GM12878 (cell line): ENCODE data around the gene SCAND1. TPM values are rescaled to one million over a fixed set of nuclear protein-coding genes. Genes with fewer than 3 reads are reported as not detected.

ENCODE experiments used
- ATAC-seq: fragments of 200-7000 bp; cut with Tn5 transposase; 3 replicates; pipeline ENCODE4 v1.9.1; 2020; ENCODE audit warnings: mild to moderate bottlenecking, moderate library complexity
- Bru-seq: library from RNA; stranded (reverse); fragments of 400-500 nt; gene quantifications from one replicate; lab custom pipeline; 2021; lab: Mats Ljungman, UMichigan
- BruChase-seq, 2 experiments: library from RNA; stranded (reverse); fragments of 400-500 nt; gene quantifications; one replicate each; lab custom pipeline; 2021; lab: Mats Ljungman, UMichigan
- BruUV-seq: library from RNA; stranded (reverse); fragments of 400-500 nt; replicated peaks from 2 replicates; lab custom pipeline; 2021; lab: Mats Ljungman, UMichigan
- CTCF ChIA-PET: fragments of 300-600 bp; sonication (Branson Sonifier 250); formaldehyde crosslinking; extraction: SDS; loops from one replicate; lab custom pipeline; 2021; ENCODE audit warnings: inconsistent platforms; lab: Yijun Ruan, JAX
- POLR2A ChIA-PET: fragments of 350-600 bp; formaldehyde crosslinking; extraction: SDS; loops from one replicate; lab custom pipeline; 2021; ENCODE audit warnings: inconsistent platforms; lab: Charles Lee
- RAD21 ChIA-PET: fragments of 300-600 bp; sonication (Branson Sonifier 250); formaldehyde crosslinking; loops from one replicate; lab custom pipeline; 2023; ENCODE audit warnings: antibody characterized with exemption; ENCODE audit not compliant: unreplicated experiment; lab: Charles Lee
- SMC1A ChIA-PET: fragments of 300-600 bp; sonication (Branson Sonifier 250); formaldehyde crosslinking; loops from one replicate; lab custom pipeline; 2023; ENCODE audit not compliant: unreplicated experiment, uncharacterized antibody; lab: Charles Lee
- DNase-seq: peaks from one replicate; pipeline ENCODE4 v3.0.0-alpha.2; 2011; ENCODE audit warnings: low read depth, low spot score
- FAIRE-seq: peaks from 3 replicates; lab custom pipeline; 2011; peaks lifted over from hg19 to GRCh38; lab: Jason Lieb, UNC
- H2AFZ ChIP-seq: 2 replicates; pipeline ENCODE4 v1.6.0; 2011; ENCODE audit warnings: low read depth, low read length, control low read depth; ENCODE audit not compliant: control insufficient read depth
- H3K27ac ChIP-seq: 2 replicates; pipeline ENCODE4 v1.5.1; 2011; ENCODE audit warnings: control low read depth; ENCODE audit not compliant: control insufficient read depth, insufficient read depth
- H3K27me3 ChIP-seq, 2 experiments: replicated peaks in 1 of 2; 2 replicates each; pipeline versions ENCODE4 v1.6.0 to v1.6.1; 2011; ENCODE audit warnings: low read length in 1 of 2; ENCODE audit not compliant: control insufficient read depth in 2 of 2, insufficient read depth in 2 of 2
- H3K36me3 ChIP-seq, 2 experiments: 2 replicates each; pipeline ENCODE4 v1.5.1; 2011; ENCODE audit warnings: low read length in 1 of 2; ENCODE audit not compliant: control insufficient read depth in 2 of 2, insufficient read depth in 2 of 2
- H3K4me1 ChIP-seq: 2 replicates; pipeline ENCODE4 v1.6.1; 2011; ENCODE audit warnings: mild to moderate bottlenecking, low read length, moderate library complexity, mixed read lengths; ENCODE audit not compliant: control insufficient read depth, insufficient read depth
- H3K4me2 ChIP-seq: 2 replicates; pipeline ENCODE4 v1.6.0; 2011; ENCODE audit warnings: control low read depth; ENCODE audit not compliant: control insufficient read depth, insufficient read depth
- H3K4me3 ChIP-seq: fragments of 200-600 bp; sonication (generic); 2 replicates; pipeline ENCODE4 v1.5.1; 2016
- H3K79me2 ChIP-seq: 2 replicates; pipeline ENCODE4 v1.6.0; 2011; ENCODE audit warnings: low read length; ENCODE audit not compliant: control insufficient read depth, insufficient read depth
- H3K9ac ChIP-seq: 2 replicates; pipeline ENCODE4 v1.8.0; 2011; ENCODE audit warnings: low read length, control low read depth, mixed read lengths; ENCODE audit not compliant: control insufficient read depth, insufficient read depth
- H3K9me3 ChIP-seq: replicated peaks from 3 replicates; pipeline ENCODE4 v1.5.1; 2011; ENCODE audit warnings: mild to moderate bottlenecking, low read length; ENCODE audit not compliant: control insufficient read depth, insufficient read depth
- H4K20me1 ChIP-seq: 2 replicates; pipeline ENCODE4 v1.6.0; 2011; ENCODE audit not compliant: control insufficient read depth, insufficient read depth
- ATF7 ChIP-seq: fragments of 450-650 bp; IDR thresholded peaks from 2 replicates; pipeline ENCODE4 v1.6.1; 2016; ENCODE audit warnings: low read depth, mild to moderate bottlenecking
- BACH1 ChIP-seq: fragments of 450-650 bp; IDR thresholded peaks from 2 replicates; pipeline ENCODE4 v1.6.1; 2017; ENCODE audit warnings: mild to moderate bottlenecking, borderline replicate concordance
- CREB1 ChIP-seq: IDR thresholded peaks from 2 replicates; pipeline ENCODE4 v1.6.1; 2012; ENCODE audit warnings: low read depth, mild to moderate bottlenecking, inconsistent platforms
- EZH2 ChIP-seq: IDR thresholded peaks from 2 replicates; pipeline ENCODE4 v1.6.1; 2012; ENCODE audit warnings: low read depth, mild to moderate bottlenecking, control low read depth, inconsistent platforms, low read length, borderline replicate concordance; ENCODE audit not compliant: control insufficient read depth
- MEF2A ChIP-seq: IDR thresholded peaks from 2 replicates; pipeline ENCODE4 v1.6.1; 2011; ENCODE audit warnings: low read depth, mild to moderate bottlenecking, low read length, moderate library complexity; ENCODE audit not compliant: insufficient read depth
- PML ChIP-seq: IDR thresholded peaks from 2 replicates; pipeline ENCODE4 v1.6.1; 2012; ENCODE audit warnings: low read length, inconsistent platforms
- RCOR1 ChIP-seq: conservative IDR thresholded peaks from 2 replicates; pipeline ENCODE4 v1.6.1; 2012; ENCODE audit warnings: low read depth, low read length, improper control_type of control experiment
- RUNX3 ChIP-seq: IDR thresholded peaks from 2 replicates; pipeline ENCODE4 v1.6.1; 2012; ENCODE audit warnings: low read length, inconsistent platforms
- TARDBP ChIP-seq: IDR thresholded peaks from 2 replicates; pipeline ENCODE4 v1.6.1; 2016; ENCODE audit warnings: borderline replicate concordance
- ZNF207 ChIP-seq: fragments of 450-650 bp; IDR thresholded peaks from 2 replicates; pipeline ENCODE4 v1.6.1; 2014; ENCODE audit warnings: antibody characterized with exemption, mild to moderate bottlenecking, borderline replicate concordance
- ZNF622 ChIP-seq: fragments of 450-650 bp; IDR thresholded peaks from 2 replicates; pipeline ENCODE4 v1.6.1; 2017; ENCODE audit warnings: mild to moderate bottlenecking, inconsistent platforms
- WGBS: methylation state at CpG from one replicate; pipeline ENCODE4 v1.1.6; 2016; ENCODE audit warnings: low lambda C conversion rate; ENCODE audit not compliant: insufficient replicate concordance, insufficient coverage; ENCODE audit errors: missing lambda C conversion rate; 5-methylcytosine and 5-hydroxymethylcytosine counted together
- in situ Hi-C: fragments of 300-500 bp; cut with MboI; formaldehyde crosslinking; loops from 9 replicates; pipeline ENCODE4 v1.14.3; 2018; ENCODE audit warnings: mixed read lengths
- intact Hi-C: fragments of 100-400 bp; cut with micrococcal nuclease; formaldehyde crosslinking; loops from one replicate; pipeline ENCODE4 v1.14.2; 2022; ENCODE audit not compliant: unreplicated experiment
- long read RNA-seq, 2 experiments: library from polyadenylated mRNA; unstranded; transcript quantifications; one replicate each; pipeline ENCODE4 v2.0.0, GENCODE V29; 2019 to 2020
- polyA minus RNA-seq, 3 experiments: library from RNA; depleted of rRNA, polyadenylated mRNA; stranded (reverse); fragments of >200 nt; gene quantifications; 2 replicates each; pipeline ENCODE4 v1.2.3, GENCODE V29; 2011
- polyA plus RNA-seq, 11 experiments: library from polyadenylated mRNA; depleted of rRNA in 4 of 11; unstranded in 6 of 11; stranded (reverse) in 5 of 11; fragments of >200 nt; fragmentation: Nextera tagmentation in 4 of 11; fragmentation: Illumina TruSeq in 1 of 11; extraction: Ambion mirVana in 4 of 11; extraction: Trizol in 1 of 11; gene quantifications; 1 replicate in 1 of 11; 2 replicates in 10 of 11; pipeline versions ENCODE4 v1.2.1 to v1.2.3, GENCODE V29; 2011 to 2016; ENCODE audit warnings: inconsistent platforms in 2 of 11, missing spikeins in 2 of 11, low read depth in 1 of 11
- total RNA-seq, 4 experiments: library from RNA; depleted of rRNA in 3 of 4; stranded (reverse); fragments of >200 nt in 3 of 4; fragmentation: Illumina TruSeq in 1 of 4; extraction: Trizol in 1 of 4; gene quantifications; 2 replicates each; pipeline versions ENCODE4 v1.2.1 to v1.2.3, GENCODE V29; 2013 to 2021
- TF ChIP-seq, protein P1 (sequence below): fragments of 150-350 bp; IDR thresholded peaks from 2 replicates; pipeline ENCODE4 v1.6.1; 2014; ENCODE audit warnings: mild to moderate bottlenecking, low read depth, low read length
- TF ChIP-seq, protein P2 (sequence below): fragments of 150-350 bp; IDR thresholded peaks from 2 replicates; pipeline ENCODE4 v1.6.1; 2016; ENCODE audit warnings: low read depth, low read length

SCAND1 gene
- total RNA-seq (2013; cell fraction: nucleolus; rRNA removed) = 15.9 and 19.3 TPM in 2 replicates
- total RNA-seq (2014; rRNA removed) = 62.8 and 77.3 TPM in 2 replicates
- total RNA-seq (2014; rRNA removed; fragmentation: Illumina TruSeq; extraction: Trizol) = 4.7 and 6.4 TPM in 2 replicates
- 68.1 and 73.1 TPM in 2 replicates for total RNA-seq (2021)
- 5.9 TPM for polyA plus RNA-seq (2011; ENCODE audit: low read depth)
- polyA plus RNA-seq (2011; rRNA removed) = 3.1 and 5.7 TPM in 2 replicates
- polyA plus RNA-seq (2011; cell fraction: cytosol; rRNA removed) = 17.9 and 34.6 TPM in 2 replicates
- 28.3 and 39.3 TPM in 2 replicates for polyA plus RNA-seq (2011; cell fraction: nucleus; rRNA removed)
- polyA plus RNA-seq (2012) = 24.8 and 33.0 TPM in 2 replicates
- 0.60 TPM in 1 of 2 replicates, not detected in the other for polyA plus RNA-seq (2014; fragmentation: Illumina TruSeq; extraction: Trizol)
- polyA plus RNA-seq (2014; fragmentation: Nextera tagmentation; extraction: Ambion mirVana) = under 1 TPM; 0.08 to 0.16 TPM
- 45.3 and 57.0 TPM in 2 replicates for polyA plus RNA-seq (2014; rRNA removed)
- polyA plus RNA-seq (2016; fragmentation: Nextera tagmentation; extraction: Ambion mirVana) = 100 to 1,000 TPM; 110 to 117 TPM
- 1.3 and 7.1 TPM in 2 replicates for polyA minus RNA-seq (2011; rRNA and poly(A)+ RNA removed)
- 13.4 and 14.2 TPM in 2 replicates for polyA minus RNA-seq (2011; cell fraction: cytosol; rRNA and poly(A)+ RNA removed)
- 13.8 and 25.9 TPM in 2 replicates for polyA minus RNA-seq (2011; cell fraction: nucleus; rRNA and poly(A)+ RNA removed)
- percentile 51 among the genes with signal in this experiment for Bru-seq, nascent RNA
- BruChase-seq, experiment 1, labeled RNA remaining after a 6-hour chase = percentile 53 among the genes with signal in this experiment
- percentile 54 among the genes with signal in this experiment for BruChase-seq, experiment 2, labeled RNA remaining after a 2-hour chase
- long read RNA-seq, experiment 1, transcript SCAND1-201 (2 exons, 902 nt) = major isoform, 11 of 41 reads
- long read RNA-seq, experiment 1, partial matches to known transcripts = 0 of 41 reads
- long read RNA-seq, experiment 1, other reads (novel, unspliced or antisense) = 30 of 41 reads
- long read RNA-seq, experiment 2, transcript SCAND1-201 (2 exons, 902 nt) = major isoform, 11 of 30 reads
- long read RNA-seq, experiment 2, partial matches to known transcripts = 0 of 30 reads
- long read RNA-seq, experiment 2, other reads (novel, unspliced or antisense) = 19 of 30 reads

DNA sequence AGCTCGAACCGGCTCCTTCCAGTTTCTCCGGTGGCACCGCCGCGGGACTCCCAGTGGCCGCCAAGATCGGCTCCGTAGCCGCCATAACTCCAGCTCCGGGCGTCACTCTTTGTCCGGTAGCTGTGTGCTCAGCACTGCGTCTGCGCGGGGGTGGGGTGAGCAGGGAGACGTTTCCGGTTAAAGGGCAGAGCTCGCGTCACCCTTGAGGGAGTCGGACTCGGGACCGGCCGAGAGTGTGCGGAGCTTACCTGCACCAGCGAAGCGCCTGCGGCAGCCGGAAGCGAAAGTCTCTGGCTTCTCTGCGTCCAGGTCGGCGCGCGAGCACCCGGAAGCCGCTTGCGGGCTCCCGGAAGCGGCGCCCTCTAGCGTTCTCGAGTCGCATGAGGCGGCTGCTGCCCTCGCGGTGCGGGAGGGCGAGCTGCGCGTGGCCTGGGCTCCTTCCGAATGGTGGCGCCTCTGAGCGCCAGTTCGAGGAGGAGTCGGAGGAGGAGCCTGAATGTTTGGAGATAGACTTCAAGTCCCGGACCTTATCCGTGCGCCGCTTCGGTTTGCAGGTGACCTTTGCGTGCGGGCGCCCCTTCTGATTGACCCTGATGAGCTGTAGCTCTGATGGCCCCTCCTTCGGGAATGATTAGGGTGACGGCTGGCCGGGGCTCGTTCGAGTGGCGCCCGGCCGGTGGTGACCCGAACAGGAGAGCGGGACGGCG is at the start of gene SCAND1:
Gene SCAND1 (minus strand): TSS at position 303 of the 707 bp plus-strand sequence. CDS start 218 bp downstream, at position 85.
- ChIA-PET POLR2A (interaction anchor here (0.5 to 3.8 kb wide), 25 partner anchors 11 to 1310 kb away, joined by 3 to 40 read pairs (median 4); partner anchors contain the start of genes AAR2, ERGIC3, PHF20 and RBM39), SMC1A (interaction anchor here (0.6 to 3.0 kb wide), 18 partner anchors 12 to 1621 kb away, joined by 3 to 17 read pairs (median 5); partner anchors contain the start of genes CEP250, PHF20, RBM39 and SPAG4), RAD21 (interaction anchor here (0.6 to 3.1 kb wide), 18 partner anchors 16 to 792 kb away, joined by 3 to 33 read pairs (median 3); partner anchors contain the start of genes NDRG3, RBM39 and SPAG4), CTCF (interaction anchor here (0.6 to 4.4 kb wide), 41 partner anchors 9 to 498 kb away, joined by 3 to 27 read pairs (median 4); partner anchors contain the start of genes CEP250, CNBD2, RBM39 and SPAG4)
- Histone ChIP-seq H3K4me2 (peak within 1 kb of the TSS; percentile 78), H4K20me1 (no peaks in the 10 kb centered on the region), H3K27me3 (no peaks in the 10 kb centered on the region), H2AFZ (peak within 1 kb of the TSS; percentile 89), H3K4me3 (peak within 1 kb of the TSS; percentile 91), H3K79me2 (peaks cover 23% of the 10 kb centered on the region), H3K9me3 (no peaks in the 10 kb centered on the region), H3K4me1 (peaks cover 3% of the 10 kb centered on the region), H3K27ac (peak within 1 kb of the TSS; percentile 96), H3K36me3 (no peaks in the 10 kb centered on the region), H3K9ac (peak within 1 kb of the TSS; percentile 96)
- peak; percentile 93 for DNase-seq
- ATAC-seq = peak; percentile 92
- BruUV-seq = no TSS peak
- in situ Hi-C loops = no loop called here
- FAIRE-seq = peak; percentile 92
- WGBS = 2% methylated on average over 75 of the region's 76 CpGs
- intact Hi-C loops = loop anchor here (1.0 to 2.0 kb wide), 2 partner anchors 212 to 338 kb away; partner anchors contain the start of gene RBM39
- TF ChIP-seq, protein P1, sequence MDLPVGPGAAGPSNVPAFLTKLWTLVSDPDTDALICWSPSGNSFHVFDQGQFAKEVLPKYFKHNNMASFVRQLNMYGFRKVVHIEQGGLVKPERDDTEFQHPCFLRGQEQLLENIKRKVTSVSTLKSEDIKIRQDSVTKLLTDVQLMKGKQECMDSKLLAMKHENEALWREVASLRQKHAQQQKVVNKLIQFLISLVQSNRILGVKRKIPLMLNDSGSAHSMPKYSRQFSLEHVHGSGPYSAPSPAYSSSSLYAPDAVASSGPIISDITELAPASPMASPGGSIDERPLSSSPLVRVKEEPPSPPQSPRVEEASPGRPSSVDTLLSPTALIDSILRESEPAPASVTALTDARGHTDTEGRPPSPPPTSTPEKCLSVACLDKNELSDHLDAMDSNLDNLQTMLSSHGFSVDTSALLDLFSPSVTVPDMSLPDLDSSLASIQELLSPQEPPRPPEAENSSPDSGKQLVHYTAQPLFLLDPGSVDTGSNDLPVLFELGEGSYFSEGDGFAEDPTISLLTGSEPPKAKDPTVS = peak; percentile 16; the same call in 1 of the 2 replicates
- TF ChIP-seq EZH2 = no peak
- peak; percentile 59 for TF ChIP-seq RCOR1
- peak; percentile 45 for TF ChIP-seq BACH1
- TF ChIP-seq, protein P2, sequence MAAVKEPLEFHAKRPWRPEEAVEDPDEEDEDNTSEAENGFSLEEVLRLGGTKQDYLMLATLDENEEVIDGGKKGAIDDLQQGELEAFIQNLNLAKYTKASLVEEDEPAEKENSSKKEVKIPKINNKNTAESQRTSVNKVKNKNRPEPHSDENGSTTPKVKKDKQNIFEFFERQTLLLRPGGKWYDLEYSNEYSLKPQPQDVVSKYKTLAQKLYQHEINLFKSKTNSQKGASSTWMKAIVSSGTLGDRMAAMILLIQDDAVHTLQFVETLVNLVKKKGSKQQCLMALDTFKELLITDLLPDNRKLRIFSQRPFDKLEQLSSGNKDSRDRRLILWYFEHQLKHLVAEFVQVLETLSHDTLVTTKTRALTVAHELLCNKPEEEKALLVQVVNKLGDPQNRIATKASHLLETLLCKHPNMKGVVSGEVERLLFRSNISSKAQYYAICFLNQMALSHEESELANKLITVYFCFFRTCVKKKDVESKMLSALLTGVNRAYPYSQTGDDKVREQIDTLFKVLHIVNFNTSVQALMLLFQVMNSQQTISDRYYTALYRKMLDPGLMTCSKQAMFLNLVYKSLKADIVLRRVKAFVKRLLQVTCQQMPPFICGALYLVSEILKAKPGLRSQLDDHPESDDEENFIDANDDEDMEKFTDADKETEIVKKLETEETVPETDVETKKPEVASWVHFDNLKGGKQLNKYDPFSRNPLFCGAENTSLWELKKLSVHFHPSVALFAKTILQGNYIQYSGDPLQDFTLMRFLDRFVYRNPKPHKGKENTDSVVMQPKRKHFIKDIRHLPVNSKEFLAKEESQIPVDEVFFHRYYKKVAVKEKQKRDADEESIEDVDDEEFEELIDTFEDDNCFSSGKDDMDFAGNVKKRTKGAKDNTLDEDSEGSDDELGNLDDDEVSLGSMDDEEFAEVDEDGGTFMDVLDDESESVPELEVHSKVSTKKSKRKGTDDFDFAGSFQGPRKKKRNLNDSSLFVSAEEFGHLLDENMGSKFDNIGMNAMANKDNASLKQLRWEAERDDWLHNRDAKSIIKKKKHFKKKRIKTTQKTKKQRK = no peak
- no peak; the same call in 1 of the 2 replicates for TF ChIP-seq TARDBP
- TF ChIP-seq PML = peak; percentile 81; the same call in 1 of the 2 replicates
- TF ChIP-seq CREB1 = peak; percentile 84
- TF ChIP-seq RUNX3 = peak; percentile 73
- TF ChIP-seq ZNF622 = no peak
- TF ChIP-seq ATF7 = peak; percentile 60
- peak; percentile 89 for TF ChIP-seq MEF2A
- TF ChIP-seq ZNF207 = peak; percentile 89
